T-helper 17 cell (primary cell): ENCODE data around the gene OCA2. TPM values are rescaled to one million over a fixed set of nuclear protein-coding genes. Genes with fewer than 3 reads are reported as not detected.
"Not testable (repeated sequence)": the region's sequence is repeated elsewhere in the genome, so short reads cannot be mapped to it uniquely, and the experiment has no call there.

Source experiments
- ATAC-seq: fragments of 150-1000 bp; cut with Tn5 transposase; 2 replicates; pipeline ENCODE4 v1.10.0; 2021; ENCODE audit warnings: mild to moderate bottlenecking, moderate library complexity
- DNase-seq, 3 donors: peaks; one replicate each; pipeline versions ENCODE4 v3.0.0 to v3.0.0-alpha.2; 2020 to 2021
- H3K9me3 ChIP-seq: one replicate; pipeline ENCODE4 v1.7.0; 2013; ENCODE audit warnings: low read length, mild to moderate bottlenecking; ENCODE audit not compliant: control insufficient read depth, poor library complexity, severe bottlenecking
- H3K27ac Mint-ChIP-seq: one replicate; pipeline ENCODE4 v1.8.0; 2022; ENCODE audit warnings: mild to moderate bottlenecking, moderate library complexity, mixed read lengths
- H3K27me3 Mint-ChIP-seq: one replicate; pipeline ENCODE4 v1.8.0; 2022; ENCODE audit warnings: mixed read lengths
- H3K36me3 Mint-ChIP-seq: one replicate; pipeline ENCODE4 v1.8.0; 2022; ENCODE audit warnings: low read depth, mixed read lengths
- H3K4me1 Mint-ChIP-seq: one replicate; pipeline ENCODE4 v1.8.0; 2022; ENCODE audit warnings: mild to moderate bottlenecking, mixed read lengths
- H3K4me3 Mint-ChIP-seq: one replicate; pipeline ENCODE4 v1.8.0; 2022; ENCODE audit warnings: mild to moderate bottlenecking, moderate library complexity, mixed read lengths
- total RNA-seq, 4 donors: library from RNA in 2 of 4; stranded (reverse) in 2 of 4; gene quantifications; one replicate each; pipeline ENCODE4 v1.2.3 and lab custom pipeline; 2022 to 2026

Gene OCA2
- total RNA-seq, 2 donors from 2014 or later = not detected

GRCh38 chr15:27744641-27745040, 354.5 kb downstream of the OCA2 start:
- ATAC-seq = no peak
- H3K9me3 ChIP-seq = no peaks in the 10 kb centered on the region

DNA sequence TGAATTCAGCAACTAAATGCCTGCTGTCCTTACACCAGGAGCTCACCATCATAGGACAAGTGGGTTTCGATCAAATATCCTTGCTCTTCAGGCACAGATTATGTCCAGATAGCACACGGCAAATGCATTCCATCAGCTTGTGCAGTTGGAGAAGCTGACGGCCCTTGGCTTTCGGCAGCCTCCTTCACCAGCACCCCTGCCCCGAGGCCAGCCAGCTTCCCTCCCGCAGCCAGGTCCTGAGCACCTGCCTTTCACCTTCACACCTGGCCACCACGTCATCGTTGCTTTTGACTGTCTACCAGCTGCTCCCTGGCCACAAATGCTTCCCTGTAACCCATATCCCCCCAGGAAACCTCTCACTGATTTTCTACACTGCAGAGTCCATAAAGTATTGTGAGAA, 355.5 kb downstream of the OCA2 start:
- no peaks in the 10 kb centered on the region for H3K9me3 ChIP-seq
- no peak for DNase-seq
- no peak overlapping the region for H3K4me3 Mint-ChIP-seq
- no peaks in the 10 kb centered on the region for H3K36me3 Mint-ChIP-seq
- H3K27ac Mint-ChIP-seq = no peak overlapping the region
- H3K4me1 Mint-ChIP-seq = no peaks in the 10 kb centered on the region
- no peak for ATAC-seq
- H3K27me3 Mint-ChIP-seq = peaks cover 5% of the 10 kb centered on the region

More at GRCh38 chr15:27744641-27745040, 354.5 kb downstream of the OCA2 start:
- no peaks in the 10 kb centered on the region for H3K36me3 Mint-ChIP-seq
- DNase-seq = no peak
- no peak overlapping the region for H3K27ac Mint-ChIP-seq
- peaks cover 5% of the 10 kb centered on the region for H3K27me3 Mint-ChIP-seq
- no peak overlapping the region for H3K4me3 Mint-ChIP-seq
- H3K4me1 Mint-ChIP-seq = no peaks in the 10 kb centered on the region

- no peaks in the 10 kb centered on the region for H3K4me1 Mint-ChIP-seq
- ATAC-seq (no peak), DNase-seq (no peak)
- peaks cover 5% of the 10 kb centered on the region for H3K27me3 Mint-ChIP-seq
- H3K4me3 Mint-ChIP-seq = no peak overlapping the region
- H3K36me3 Mint-ChIP-seq = no peaks in the 10 kb centered on the region
- no peaks in the 10 kb centered on the region for H3K9me3 ChIP-seq
- no peak overlapping the region for H3K27ac Mint-ChIP-seq
Measured at GRCh38 chr15:27742751-27743477, 356.2 kb downstream of the OCA2 start.

DNA sequence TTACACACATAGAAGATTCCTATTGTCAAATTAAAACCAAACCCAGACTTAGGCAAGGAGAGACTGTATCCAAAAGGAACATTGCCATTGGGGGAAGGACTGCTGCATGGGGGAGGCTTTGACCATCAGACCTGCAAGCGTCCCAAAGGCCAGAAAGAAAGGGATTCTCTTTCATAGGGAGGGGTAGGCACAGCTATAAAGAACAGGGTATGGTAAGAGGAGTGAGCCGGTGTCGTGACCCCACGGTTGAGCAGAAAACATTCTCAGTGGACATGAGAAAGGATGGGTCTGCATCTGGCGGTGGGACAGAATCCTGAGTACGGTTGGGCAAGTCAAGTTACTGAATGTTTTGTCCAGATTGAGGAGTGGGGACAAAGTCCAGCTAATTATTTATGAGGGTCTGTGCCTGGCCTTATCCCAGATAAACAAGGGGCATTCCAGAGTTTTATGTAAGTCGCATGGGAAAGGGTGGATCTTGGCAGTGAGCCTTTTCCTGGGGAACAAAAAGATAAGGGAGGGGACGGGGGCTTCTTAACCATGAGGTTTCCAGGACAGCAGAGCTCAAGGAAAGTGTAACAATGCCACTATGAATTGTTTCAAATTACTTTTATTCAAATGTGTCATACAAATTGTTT, 357.8 kb downstream of the OCA2 start:
- ATAC-seq (no peak), DNase-seq (no peak)
- no peaks in the 10 kb centered on the region for H3K36me3 Mint-ChIP-seq
- no peak overlapping the region for H3K4me3 Mint-ChIP-seq
- no peak overlapping the region for H3K27ac Mint-ChIP-seq
- peaks cover 5% of the 10 kb centered on the region for H3K27me3 Mint-ChIP-seq
- H3K9me3 ChIP-seq = no peaks in the 10 kb centered on the region
- no peaks in the 10 kb centered on the region for H3K4me1 Mint-ChIP-seq

- no peaks in the 10 kb centered on the region for H3K4me1 Mint-ChIP-seq
- H3K27me3 Mint-ChIP-seq = no peaks in the 10 kb centered on the region
- ATAC-seq = no peak
- no peaks in the 10 kb centered on the region for H3K9me3 ChIP-seq
- no peak for DNase-seq
- no peak overlapping the region for H3K4me3 Mint-ChIP-seq
- H3K36me3 Mint-ChIP-seq = no peaks in the 10 kb centered on the region
- H3K27ac Mint-ChIP-seq = no peak overlapping the region
Measured at GRCh38 chr15:27734785-27735495, 364.2 kb downstream of the OCA2 start.

DNA sequence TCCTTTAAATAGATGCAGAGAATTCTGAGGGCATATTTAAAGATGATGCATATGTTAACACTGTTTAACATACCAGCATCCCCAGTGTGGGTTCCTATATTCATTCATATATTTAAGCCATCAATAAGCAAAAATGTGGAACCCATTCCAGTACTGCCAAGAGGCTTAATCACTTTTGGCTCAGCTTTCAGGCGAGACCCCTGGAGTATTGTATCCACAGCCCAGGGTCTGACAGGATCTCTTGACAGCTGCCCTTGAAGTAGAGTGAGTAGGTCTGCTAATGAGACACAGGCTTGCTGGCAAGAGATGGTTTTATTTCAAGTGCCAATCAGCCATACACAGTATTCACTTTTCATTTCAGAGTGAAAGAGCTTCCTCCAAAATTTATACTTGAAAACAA, 367.3 kb downstream of the OCA2 start:
- ATAC-seq (no peak), DNase-seq (no peak)
- Mint-ChIP-seq H3K36me3 (peaks cover 2% of the 10 kb centered on the region), H3K27me3 (no peaks in the 10 kb centered on the region), H3K27ac (no peak overlapping the region), H3K4me3 (no peak overlapping the region), H3K4me1 (no peaks in the 10 kb centered on the region)
- H3K9me3 ChIP-seq = no peaks in the 10 kb centered on the region

DNA sequence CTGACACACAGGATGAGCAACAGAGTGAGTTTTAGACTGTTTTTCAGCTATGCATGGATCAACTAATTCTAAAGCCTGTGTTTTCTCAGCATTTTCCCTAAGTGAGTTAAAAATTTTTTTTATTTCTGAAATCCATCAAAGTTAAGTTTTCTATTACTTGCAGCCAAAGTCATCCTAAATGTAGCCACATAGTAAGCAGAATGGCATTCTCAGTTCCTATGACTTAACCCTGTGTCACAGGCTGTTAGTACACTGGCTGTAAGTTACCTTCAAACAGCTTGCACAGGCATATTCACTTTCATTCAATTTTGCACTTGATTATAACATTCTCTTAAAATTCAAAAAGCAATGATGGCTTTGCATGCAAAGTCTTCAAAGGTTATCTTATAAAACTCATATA, 368.2 kb downstream of the OCA2 start:
- Mint-ChIP-seq H3K4me3 (no peak overlapping the region), H3K36me3 (peaks cover 2% of the 10 kb centered on the region), H3K27me3 (no peaks in the 10 kb centered on the region), H3K27ac (no peak overlapping the region), H3K4me1 (no peaks in the 10 kb centered on the region)
- DNase-seq (no peak), ATAC-seq (no peak)
- H3K9me3 ChIP-seq = no peaks in the 10 kb centered on the region

DNA sequence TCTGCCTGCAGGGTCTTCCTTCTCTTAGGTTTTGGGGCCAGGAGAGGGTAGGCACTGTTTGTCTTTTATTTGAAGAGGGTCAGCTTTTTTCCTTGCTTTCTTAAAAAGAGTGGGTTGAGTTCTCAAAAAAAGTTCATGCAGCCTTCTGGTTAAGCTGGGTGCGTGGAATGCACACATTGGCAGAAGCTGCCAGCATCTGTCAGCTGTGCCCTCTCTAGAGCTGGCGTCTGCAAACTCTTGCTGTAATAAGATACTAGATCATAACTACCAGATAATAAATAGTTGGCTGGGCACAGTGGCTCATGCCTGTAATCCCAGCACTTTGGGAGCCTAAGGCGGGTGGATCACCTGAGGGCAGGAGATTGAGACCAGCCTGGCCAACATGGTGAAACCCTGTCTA, 373.4 kb downstream of the OCA2 start:
- no peak overlapping the region for H3K27ac Mint-ChIP-seq
- no peaks in the 10 kb centered on the region for H3K4me1 Mint-ChIP-seq
- peaks cover 2% of the 10 kb centered on the region for H3K36me3 Mint-ChIP-seq
- no peak for DNase-seq
- ATAC-seq = no peak
- no peaks in the 10 kb centered on the region for H3K9me3 ChIP-seq
- no peaks in the 10 kb centered on the region for H3K27me3 Mint-ChIP-seq
- H3K4me3 Mint-ChIP-seq = no peak overlapping the region

- no peaks in the 10 kb centered on the region for H3K9me3 ChIP-seq
- no peak overlapping the region for H3K4me3 Mint-ChIP-seq
- H3K36me3 Mint-ChIP-seq = no peaks in the 10 kb centered on the region
- ATAC-seq (no peak), DNase-seq (no peak)
- H3K27me3 Mint-ChIP-seq = no peaks in the 10 kb centered on the region
- no peaks in the 10 kb centered on the region for H3K4me1 Mint-ChIP-seq
- H3K27ac Mint-ChIP-seq = no peak overlapping the region
Measured at GRCh38 chr15:27723821-27724220, 375.3 kb downstream of the OCA2 start.

- no peaks in the 10 kb centered on the region for H3K36me3 Mint-ChIP-seq
- no peak overlapping the region for H3K4me3 Mint-ChIP-seq
- H3K27ac Mint-ChIP-seq = no peak overlapping the region
- H3K27me3 Mint-ChIP-seq = no peaks in the 10 kb centered on the region
- H3K9me3 ChIP-seq = no peaks in the 10 kb centered on the region
- ATAC-seq (no peak), DNase-seq (no peak)
- H3K4me1 Mint-ChIP-seq = no peaks in the 10 kb centered on the region
Measured at GRCh38 chr15:27722102-27722501, 377.0 kb downstream of the OCA2 start.

DNA sequence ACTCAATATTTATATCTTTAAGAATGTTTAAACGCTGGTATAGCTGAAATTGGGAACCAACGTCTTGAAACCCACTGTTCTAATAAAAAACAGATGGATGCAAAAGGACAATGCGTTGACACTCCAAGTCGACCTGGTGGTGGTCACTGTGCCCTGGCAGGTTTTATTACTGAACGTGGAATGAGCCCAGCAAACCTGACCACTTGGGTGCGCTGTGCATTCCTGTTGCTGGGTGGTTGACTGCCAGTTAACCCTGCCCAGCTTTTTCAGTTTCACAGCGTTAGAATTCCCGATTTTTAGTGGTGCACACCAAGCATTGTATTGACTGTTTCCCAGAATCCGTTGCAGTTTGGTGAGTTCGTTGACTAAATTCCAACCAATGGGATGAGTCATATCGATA, 384.4 kb downstream of the OCA2 start:
- Mint-ChIP-seq H3K4me3 (no peak overlapping the region), H3K27ac (no peak overlapping the region), H3K4me1 (no peaks in the 10 kb centered on the region), H3K36me3 (no peaks in the 10 kb centered on the region), H3K27me3 (no peaks in the 10 kb centered on the region)
- ATAC-seq = no peak
- DNase-seq = no peak
- H3K9me3 ChIP-seq = no peaks in the 10 kb centered on the region

GRCh38 chr15:27713850-27714249, 385.3 kb downstream of the OCA2 start:
- not testable (repeated sequence) for ATAC-seq, H3K9me3 ChIP-seq, DNase-seq, H3K27me3 Mint-ChIP-seq, H3K4me3 Mint-ChIP-seq, H3K36me3 Mint-ChIP-seq, H3K27ac Mint-ChIP-seq, H3K4me1 Mint-ChIP-seq

DNA sequence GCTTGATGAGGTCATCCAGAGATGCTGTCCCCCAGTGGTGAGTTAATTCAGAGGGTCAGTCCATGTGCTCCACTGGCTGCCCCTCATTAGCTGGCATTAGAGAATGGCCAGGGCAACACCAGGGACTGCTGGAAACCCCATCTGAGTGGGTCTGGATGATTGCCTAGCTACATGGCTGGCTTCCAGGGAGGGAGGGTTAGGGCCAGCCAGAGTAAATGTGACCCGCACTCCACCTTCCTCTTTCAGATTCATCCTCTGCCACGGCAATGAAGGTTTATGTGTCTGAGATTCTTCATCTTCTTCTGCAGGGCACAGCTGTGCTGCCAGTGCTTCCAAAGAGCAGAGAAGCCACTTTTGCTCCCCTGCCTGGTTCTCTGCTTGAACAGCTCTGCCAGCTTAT, 391.9 kb downstream of the OCA2 start:
- ATAC-seq (no peak), DNase-seq (no peak)
- Mint-ChIP-seq H3K36me3 (no peaks in the 10 kb centered on the region), H3K4me3 (no peak overlapping the region), H3K27me3 (no peaks in the 10 kb centered on the region), H3K4me1 (no peaks in the 10 kb centered on the region), H3K27ac (no peak overlapping the region)
- H3K9me3 ChIP-seq = no peaks in the 10 kb centered on the region
